SU-DHL-6 (cell line): ENCODE measurements around the gene GPC1.

Experiments
- H2AFZ ChIP-seq: fragments of 200-600 bp; sonication (generic); 2 replicates; pipeline ENCODE4 v1.6.1; 2014; ENCODE audit warnings: low read depth, mild to moderate bottlenecking, moderate library complexity, mixed read lengths, antibody characterized with exemption, low read length; ENCODE audit not compliant: severe bottlenecking
- H3F3A ChIP-seq: fragments of 200-600 bp; shearing (Covaris generic); 2 replicates; pipeline ENCODE4 v1.6.0; 2016; ENCODE audit warnings: antibody characterized with exemption, mild to moderate bottlenecking; ENCODE audit not compliant: insufficient read depth
- H3K27ac ChIP-seq: fragments of 200-600 bp; sonication (generic); 2 replicates; pipeline ENCODE4 v1.5.1; 2016; ENCODE audit warnings: low read depth, mild to moderate bottlenecking, low read length, moderate library complexity, mixed read lengths
- H3K27me3 ChIP-seq: fragments of 200-600 bp; sonication (generic), shearing (Covaris generic); 2 replicates; pipeline ENCODE4 v1.6.0; 2014; ENCODE audit warnings: mild to moderate bottlenecking, low read length
- H3K36me3 ChIP-seq: fragments of 200-600 bp; sonication (generic); 2 replicates; pipeline ENCODE4 v1.6.1; 2014; ENCODE audit warnings: mild to moderate bottlenecking, low read length, mixed read lengths
- H3K4me2 ChIP-seq: fragments of 300-600, 200-600 bp; shearing (Covaris generic), sonication (generic); 2 replicates; pipeline ENCODE4 v1.6.0; 2014; ENCODE audit warnings: low read length, low read depth, mild to moderate bottlenecking; ENCODE audit not compliant: poor library complexity, severe bottlenecking
- H3K4me3 ChIP-seq: fragments of 200-600 bp; sonication (generic); 2 replicates; pipeline ENCODE4 v1.5.1; 2014; ENCODE audit warnings: antibody characterized with exemption, low read length, mild to moderate bottlenecking, mixed read lengths; ENCODE audit not compliant: insufficient read depth, poor library complexity, severe bottlenecking
- H3K79me2 ChIP-seq: fragments of 200-600 bp; sonication (generic); 2 replicates; pipeline ENCODE4 v1.6.1; 2014; ENCODE audit warnings: mild to moderate bottlenecking, low read length, moderate library complexity; ENCODE audit not compliant: insufficient read depth
- H3K9ac ChIP-seq: fragments of 200-600 bp; sonication (generic); 2 replicates; pipeline ENCODE4 v1.7.0; 2014; ENCODE audit warnings: mild to moderate bottlenecking, low read length
- H3K9me2 ChIP-seq: fragments of 200-600 bp; sonication (generic); replicated peaks from 2 replicates; pipeline ENCODE4 v1.6.1; 2014; ENCODE audit warnings: low read length; ENCODE audit not compliant: insufficient read depth
- H3K9me3 ChIP-seq: fragments of 200-600 bp; sonication (generic); 2 replicates; pipeline ENCODE4 v1.6.1; 2014; ENCODE audit warnings: low read length, mixed read lengths; ENCODE audit not compliant: insufficient read depth
- H4K20me1 ChIP-seq: fragments of 200-600 bp; sonication (generic); 2 replicates; pipeline ENCODE4 v1.6.1; 2014; ENCODE audit warnings: low read depth, mild to moderate bottlenecking, antibody characterized with exemption, low read length, moderate library complexity, mixed read lengths
- CTCF ChIP-seq: fragments of 200-600 bp; sonication (generic); IDR thresholded peaks from one replicate; pipeline ENCODE4 v1.5.1; 2017; ENCODE audit warnings: antibody characterized with exemption, mild to moderate bottlenecking, low read length, moderate library complexity; ENCODE audit not compliant: insufficient read depth, poor library complexity, severe bottlenecking
- EZH2phosphoT487 ChIP-seq: fragments of 200-600 bp; sonication (generic), shearing (Covaris generic); conservative IDR thresholded peaks from 2 replicates; pipeline ENCODE4 v1.6.1; 2018; ENCODE audit warnings: mild to moderate bottlenecking, antibody characterized with exemption, low read length, moderate library complexity, mixed read lengths

The GPC1 gene

GRCh38 chr2:240455647-240456446 is 20.4 kb downstream of the GPC1 start:
- Histone ChIP-seq H2AFZ (no peak overlapping the region), H4K20me1 (no peaks in the 10 kb centered on the region), H3K9me2 (no peaks in the 10 kb centered on the region), H3K4me2 (no peak overlapping the region), H3K9me3 (no peaks in the 10 kb centered on the region), H3K4me3 (no peak overlapping the region), H3K27me3 (no peaks in the 10 kb centered on the region), H3K36me3 (no peaks in the 10 kb centered on the region), H3K9ac (no peak overlapping the region), H3F3A (no peaks in the 10 kb centered on the region), H3K27ac (no peak overlapping the region), H3K79me2 (no peaks in the 10 kb centered on the region)
- TF ChIP-seq CTCF (no peak), EZH2phosphoT487 (no peak)

- H3K4me3 ChIP-seq: no peak overlapping the region
- H3K36me3 ChIP-seq: no peaks in the 10 kb centered on the region
- no peak overlapping the region for H2AFZ ChIP-seq
- no peak overlapping the region for H3K9ac ChIP-seq
- no peaks in the 10 kb centered on the region for H4K20me1 ChIP-seq
- TF ChIP-seq EZH2phosphoT487: no peak
- no peak for TF ChIP-seq CTCF
- H3K9me2 ChIP-seq: no peaks in the 10 kb centered on the region
- H3K27ac ChIP-seq: no peak overlapping the region
- no peaks in the 10 kb centered on the region for H3K9me3 ChIP-seq
- no peaks in the 10 kb centered on the region for H3F3A ChIP-seq
- H3K27me3 ChIP-seq: no peaks in the 10 kb centered on the region
- no peaks in the 10 kb centered on the region for H3K79me2 ChIP-seq
- no peak overlapping the region for H3K4me2 ChIP-seq
Observed at GRCh38 chr2:240456447-240457222, 21.2 kb downstream of the GPC1 start.

- Histone ChIP-seq H3K36me3 (no peaks in the 10 kb centered on the region), H3K4me2 (no peak overlapping the region), H3K79me2 (no peaks in the 10 kb centered on the region), H3K9me3 (no peaks in the 10 kb centered on the region), H3F3A (no peaks in the 10 kb centered on the region), H3K4me3 (no peak overlapping the region), H3K27ac (no peak overlapping the region), H3K9ac (no peak overlapping the region), H3K9me2 (no peaks in the 10 kb centered on the region), H4K20me1 (no peaks in the 10 kb centered on the region), H2AFZ (no peak overlapping the region), H3K27me3 (no peaks in the 10 kb centered on the region)
- TF ChIP-seq CTCF (no peak), EZH2phosphoT487 (no peak)
Observed at GRCh38 chr2:240457223-240458043, 22.0 kb downstream of the GPC1 start.
